Esophagus (tissue), 2 donors: ENCODE measurements around the gene TCEANC2. TPM values are rescaled to one million over a fixed set of nuclear protein-coding genes. Genes with fewer than 3 reads are reported as not detected.
"Not testable (repeated sequence)": the region's sequence is repeated elsewhere in the genome, so short reads cannot be mapped to it uniquely, and the experiment has no call there.

Experiments
- H3K27ac ChIP-seq, 2 donors: one replicate each; pipeline ENCODE4 v1.5.1; 2013; ENCODE audit warnings: low read depth in 2 of 2, mild to moderate bottlenecking in 2 of 2, inconsistent platforms in 1 of 2, low read length in 1 of 2, moderate library complexity in 1 of 2
- H3K27me3 ChIP-seq, 2 donors: one replicate each; pipeline ENCODE4 v1.6.1; 2013; ENCODE audit warnings: low read length in 2 of 2, control low read depth in 1 of 2, mild to moderate bottlenecking in 1 of 2; ENCODE audit not compliant: insufficient read depth in 2 of 2, control insufficient read depth in 1 of 2
- H3K36me3 ChIP-seq, 2 donors: one replicate each; pipeline ENCODE4 v1.6.1; 2013; ENCODE audit warnings: low read length in 1 of 2; ENCODE audit not compliant: control insufficient read depth in 2 of 2, insufficient read depth in 2 of 2
- H3K4me1 ChIP-seq, 2 donors: one replicate each; pipeline ENCODE4 v1.6.1; 2013; ENCODE audit warnings: low read length in 1 of 2; ENCODE audit not compliant: control insufficient read depth in 2 of 2, insufficient read depth in 2 of 2
- H3K4me3 ChIP-seq, 2 donors: one replicate each; pipeline ENCODE4 v1.5.1; 2013; ENCODE audit warnings: low read length in 2 of 2, mild to moderate bottlenecking in 2 of 2, low read depth in 1 of 2, moderate library complexity in 1 of 2
- H3K9me3 ChIP-seq, 2 donors: one replicate each; pipeline ENCODE4 v1.6.1; 2013; ENCODE audit warnings: mild to moderate bottlenecking in 2 of 2, low read depth in 1 of 2, low read length in 1 of 2, moderate library complexity in 1 of 2; ENCODE audit not compliant: control insufficient read depth in 2 of 2, insufficient read depth in 1 of 2
- WGBS, 2 donors: extraction: QIAGEN DNeasy Blood & Tissue Kit; methylation state at CpG; one replicate each; pipeline ENCODE4 v1.1.7; 2013; 5-methylcytosine and 5-hydroxymethylcytosine counted together
- polyA plus RNA-seq, 2 donors: library from polyadenylated mRNA; stranded (reverse); fragments of 200-250 nt; gene quantifications; one replicate each; pipeline ENCODE4 v1.2.3, GENCODE V29; 2013
- donor health status: healthy with polysubstance abuse.
- donor health status: Bipolar disorder and iron deficiency.

Gene TCEANC2
- 1 to 10 TPM; 1.4 to 1.7 TPM for polyA plus RNA-seq

DNA sequence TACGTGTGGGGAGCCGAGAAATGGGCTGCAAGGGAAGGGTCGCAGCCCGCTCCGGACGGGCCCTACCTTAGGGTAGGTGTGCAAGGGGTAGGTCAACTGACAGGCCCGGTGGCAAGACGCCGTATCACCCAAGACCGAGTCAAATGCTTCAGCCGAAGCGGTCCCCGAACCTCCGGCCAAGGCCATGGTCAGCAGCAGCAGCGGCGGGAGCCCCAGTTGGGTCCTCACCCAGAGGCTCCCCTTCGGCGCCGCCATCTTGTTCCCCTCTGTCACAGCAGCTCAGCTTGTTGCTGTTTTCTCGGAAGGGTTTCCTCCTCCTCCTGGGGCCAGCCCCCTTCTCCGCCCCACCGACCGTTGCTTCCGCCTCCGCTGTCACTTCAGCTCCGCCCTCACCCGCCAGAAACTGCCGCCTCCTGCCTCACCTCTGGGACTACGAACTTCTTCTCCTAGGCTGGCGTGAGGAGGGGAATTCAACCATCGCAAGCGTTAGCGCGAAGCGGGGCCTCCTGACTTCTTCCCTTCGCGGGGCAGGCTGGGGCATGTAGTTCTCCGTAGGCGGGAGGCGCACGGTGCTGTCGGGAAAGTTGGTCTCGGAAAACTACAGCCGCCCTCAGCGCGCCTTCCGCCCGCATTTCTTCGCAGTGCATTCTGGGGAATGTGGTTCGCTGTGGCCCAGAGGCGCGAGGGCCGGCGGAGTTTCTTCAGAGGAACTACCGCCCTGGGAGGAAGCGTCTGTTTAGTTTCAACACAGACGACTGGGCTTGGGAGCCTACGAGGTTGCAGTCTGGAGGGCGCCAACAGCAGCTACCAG, at the start of gene TCEANC2, which contains the start of gene TMEM59:
Gene TCEANC2 (plus strand): TSS at position 675 of the 811 bp plus-strand sequence. CDS start 815 bp downstream, outside the sequence.
Gene TMEM59 (minus strand): TSS at position 271 of the 811 bp plus-strand sequence. CDS start 16 bp downstream, at position 255.
- no peaks in the 10 kb centered on the region for H3K4me1 ChIP-seq
- no peaks in the 10 kb centered on the region for H3K27me3 ChIP-seq
- H3K36me3 ChIP-seq, result no peaks in the 10 kb centered on the region
- H3K4me3 ChIP-seq, result peak within 1 kb of the TSS; percentile 92 to 95
- WGBS, 2 donors, result 0 to 1% methylated on average over 59 of the region's 59 CpGs
- H3K9me3 ChIP-seq, result no peaks in the 10 kb centered on the region
- peak within 1 kb of the TSS; percentile 99 to 100 for H3K27ac ChIP-seq

DNA sequence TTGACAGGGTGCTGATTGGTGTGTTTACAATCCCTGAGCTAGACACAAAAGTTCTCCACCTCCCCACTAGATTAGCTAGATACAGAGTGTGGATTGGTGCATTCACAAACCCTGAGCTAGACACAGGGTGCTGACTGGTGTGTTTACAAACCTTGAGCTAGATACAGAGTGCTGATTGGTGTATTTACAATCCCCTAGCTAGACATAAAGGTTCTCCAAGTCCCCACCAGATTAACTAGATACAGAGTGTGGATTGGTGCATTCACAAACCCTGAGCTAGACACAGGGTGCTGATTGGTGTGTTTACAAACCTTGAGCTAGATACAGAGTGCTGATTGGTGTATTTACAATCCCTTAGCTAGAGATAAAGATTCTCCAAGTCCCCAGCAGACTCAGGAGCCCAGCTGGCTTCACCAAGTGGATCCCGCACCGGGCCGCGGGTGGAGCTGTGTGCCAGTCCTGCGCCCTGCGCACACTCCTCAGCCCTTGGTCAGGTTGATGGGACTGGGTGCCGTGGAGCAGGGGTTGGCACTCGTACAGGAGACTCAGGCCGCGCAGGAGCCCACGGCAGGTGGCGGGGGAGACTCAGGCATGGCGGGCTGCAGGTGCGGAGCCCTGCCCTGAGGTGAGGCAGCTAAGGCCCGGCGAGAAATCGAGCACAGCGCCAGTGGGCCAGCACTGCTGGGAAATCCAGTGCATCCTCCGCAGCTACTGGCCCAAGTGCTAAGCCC, 49.5 kb upstream of the TCEANC2 start:
- H3K27ac ChIP-seq, H3K9me3 ChIP-seq, H3K36me3 ChIP-seq, H3K4me1 ChIP-seq, H3K27me3 ChIP-seq, H3K4me3 ChIP-seq: not testable (repeated sequence)
- WGBS, 2 donors, result 94 to 96% methylated on average over 19 of the region's 19 CpGs

DNA sequence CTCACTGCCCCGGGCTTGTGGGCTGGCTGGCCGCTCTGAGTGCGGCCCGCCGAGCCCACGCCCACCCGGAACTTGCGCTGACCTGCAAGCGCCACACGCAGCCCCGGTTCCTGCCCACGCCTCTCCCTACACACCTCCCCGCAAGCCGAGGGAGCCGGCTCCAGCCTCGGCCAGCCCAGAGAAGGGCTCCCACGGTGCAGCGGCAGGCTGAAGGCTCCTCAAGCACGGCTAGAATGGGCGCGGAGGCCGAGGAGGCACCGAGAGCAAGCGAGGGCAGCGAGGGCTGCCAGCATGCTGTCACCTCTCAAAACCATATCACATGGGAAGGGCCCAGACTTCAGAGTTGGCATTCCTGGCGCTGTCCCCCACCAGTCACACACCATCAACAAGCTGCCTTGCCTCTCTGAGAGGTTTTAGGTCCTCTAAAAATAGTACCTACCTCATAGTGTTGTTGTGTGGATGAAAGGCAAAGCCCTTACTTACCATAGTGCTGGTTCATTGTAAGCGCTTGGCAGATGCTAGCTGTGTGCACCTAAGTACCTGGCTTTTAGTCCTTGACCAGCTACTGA, 48.8 kb upstream of the TCEANC2 start:
- H3K4me3 ChIP-seq, result no peak overlapping the region
- H3K27ac ChIP-seq, result no peak overlapping the region
- H3K36me3 ChIP-seq, result no peaks in the 10 kb centered on the region
- 93 to 96% methylated on average over 25 to 27 of the region's 27 CpGs for WGBS, 2 donors
- H3K9me3 ChIP-seq, result no peaks in the 10 kb centered on the region
- no peaks in the 10 kb centered on the region for H3K27me3 ChIP-seq
- H3K4me1 ChIP-seq, result no peaks in the 10 kb centered on the region

DNA sequence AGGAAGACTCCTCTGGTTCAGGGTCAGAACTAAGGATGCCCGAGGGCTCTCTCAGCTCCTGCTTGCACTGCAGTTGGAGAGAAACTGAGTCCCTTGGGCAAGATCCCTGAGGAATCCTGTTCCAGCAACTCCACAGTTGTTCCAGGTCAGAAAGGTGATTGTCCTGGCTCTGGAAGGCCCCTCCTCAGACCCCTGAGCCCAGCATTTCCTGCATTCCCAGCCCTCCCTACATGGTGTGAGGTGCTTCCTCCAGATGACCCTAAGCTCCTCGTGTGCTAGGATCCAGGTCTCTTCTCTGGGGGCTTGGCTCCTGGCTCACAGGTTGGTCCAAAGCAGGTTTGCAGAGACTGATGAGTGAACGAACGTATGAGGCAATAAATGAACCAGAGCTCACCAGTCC, 46.9 kb upstream of the TCEANC2 start:
- Histone ChIP-seq H3K4me3 (no peak overlapping the region), H3K36me3 (no peaks in the 10 kb centered on the region), H3K27ac (no peak overlapping the region), H3K4me1 (no peaks in the 10 kb centered on the region), H3K9me3 (peaks cover 0 to 1% of the 10 kb centered on the region in 2 donors), H3K27me3 (no peaks in the 10 kb centered on the region)
- WGBS, 2 donors, result 72 to 75% methylated on average over 4 of the region's 4 CpGs

DNA sequence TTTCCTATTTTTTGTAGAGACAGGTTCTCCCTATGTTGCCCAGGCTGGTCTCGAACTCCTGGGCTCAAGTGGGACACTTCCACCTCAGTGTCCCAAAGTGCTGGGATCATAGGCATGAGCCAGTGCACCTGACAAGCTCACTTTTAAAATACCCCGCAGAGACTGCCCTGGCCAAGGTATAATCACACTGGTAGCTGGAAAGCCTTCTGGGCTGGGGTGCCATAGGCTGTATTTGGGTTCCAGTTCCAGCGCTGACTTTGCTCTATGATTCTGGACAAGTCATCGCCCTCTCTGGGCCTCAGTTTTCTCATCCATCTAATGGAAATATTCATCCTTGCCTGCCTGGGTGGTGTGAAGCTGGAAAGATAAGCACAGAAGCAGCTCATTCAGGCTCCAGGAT, 45.8 kb upstream of the TCEANC2 start:
- Histone ChIP-seq H3K4me1 (no peaks in the 10 kb centered on the region), H3K4me3 (no peak overlapping the region), H3K36me3 (no peaks in the 10 kb centered on the region), H3K27me3 (no peaks in the 10 kb centered on the region), H3K9me3 (peaks cover 0 to 1% of the 10 kb centered on the region in 2 donors), H3K27ac (no peak overlapping the region)
- WGBS, 2 donors, result 87 to 93% methylated on average over 4 of the region's 4 CpGs

DNA sequence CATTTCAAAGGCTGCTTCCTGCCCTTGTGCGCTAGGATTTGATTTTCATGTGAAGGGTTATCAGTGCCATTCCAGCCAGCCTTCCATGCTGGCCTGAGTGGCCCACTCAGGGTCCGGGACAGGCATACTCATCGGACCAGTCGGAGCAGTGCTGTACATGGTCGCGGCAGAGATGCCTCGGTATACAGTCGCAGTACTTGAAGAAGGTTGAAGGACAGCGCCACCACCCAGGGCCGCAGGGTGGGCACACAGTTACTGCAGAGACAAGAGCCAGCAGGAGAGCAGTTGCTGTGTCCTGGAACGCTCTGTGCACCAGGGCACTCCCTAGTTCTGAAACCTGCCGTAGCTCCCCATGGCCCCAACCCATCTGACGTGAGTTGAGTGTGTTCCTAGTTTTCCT, 44.5 kb upstream of the TCEANC2 start:
- 83 to 84% methylated on average over 13 of the region's 13 CpGs for WGBS, 2 donors
- no peak overlapping the region for H3K27ac ChIP-seq
- no peaks in the 10 kb centered on the region for H3K4me1 ChIP-seq
- H3K27me3 ChIP-seq, result no peaks in the 10 kb centered on the region
- peaks cover 0 to 1% of the 10 kb centered on the region in 2 donors for H3K9me3 ChIP-seq
- no peaks in the 10 kb centered on the region for H3K36me3 ChIP-seq
- H3K4me3 ChIP-seq, result no peak overlapping the region

DNA sequence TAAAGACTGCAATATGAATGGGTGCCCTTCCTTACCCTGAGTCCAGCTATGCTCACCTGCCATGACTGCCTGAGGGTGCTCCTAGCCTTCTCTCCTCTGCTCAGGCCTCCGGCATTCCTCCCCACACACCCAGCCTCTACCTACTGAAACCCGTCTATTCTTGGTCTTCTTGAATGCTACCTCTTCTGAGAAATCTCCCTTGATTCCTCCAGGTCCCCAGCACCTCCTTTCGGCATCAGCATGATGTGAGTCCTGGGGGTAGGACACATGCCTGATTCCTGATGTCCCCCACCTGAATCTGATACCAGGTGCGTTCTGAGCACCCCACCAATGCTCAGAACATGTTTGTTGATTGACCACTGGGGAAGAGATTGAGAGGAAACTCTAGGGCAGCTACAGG, 44.0 kb upstream of the TCEANC2 start:
- H3K4me3 ChIP-seq, result no peak overlapping the region
- no peaks in the 10 kb centered on the region for H3K36me3 ChIP-seq
- no peaks in the 10 kb centered on the region for H3K27me3 ChIP-seq
- H3K27ac ChIP-seq, result no peak overlapping the region
- 84 to 87% methylated on average over 4 of the region's 4 CpGs for WGBS, 2 donors
- peaks cover 0 to 1% of the 10 kb centered on the region in 2 donors for H3K9me3 ChIP-seq
- H3K4me1 ChIP-seq, result peaks cover 0 to 4% of the 10 kb centered on the region in 2 donors

DNA sequence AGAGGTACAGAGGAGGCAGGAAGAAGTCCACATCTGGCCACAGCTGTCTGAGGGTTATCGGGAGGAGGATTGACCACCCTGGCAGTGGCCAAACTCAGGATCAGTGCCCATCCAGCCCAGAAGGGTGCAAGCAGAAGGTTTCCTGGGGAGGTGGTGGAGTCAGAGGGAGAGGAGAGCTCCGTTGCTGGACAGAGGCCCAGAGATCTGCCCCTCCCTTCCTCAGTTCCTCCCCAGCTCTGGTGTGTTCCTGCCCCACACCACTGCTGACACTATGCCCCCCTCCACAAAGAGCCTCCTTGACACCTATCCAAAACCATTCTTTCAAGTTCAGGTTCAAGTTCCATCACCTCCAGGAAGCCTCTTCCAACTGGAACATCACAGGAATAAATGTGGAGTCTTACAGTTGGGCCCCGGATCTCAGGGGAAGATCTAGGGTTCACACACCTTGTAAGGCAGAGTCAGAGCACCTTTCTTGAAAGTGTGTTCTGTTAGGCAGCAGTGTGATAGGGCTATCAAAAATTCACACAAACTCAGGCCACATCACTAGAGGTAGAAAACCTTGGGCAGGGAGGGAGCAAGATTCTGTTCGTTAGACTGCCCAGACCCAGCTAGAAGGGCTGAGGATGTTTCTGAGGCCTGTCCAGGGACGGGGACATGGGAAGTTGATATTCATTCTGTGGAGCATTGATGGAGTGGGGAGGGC, 42.8 kb upstream of the TCEANC2 start:
- H3K4me3 ChIP-seq, result no peak overlapping the region
- WGBS, 2 donors, result 69 to 70% methylated on average over 5 of the region's 5 CpGs
- H3K4me1 ChIP-seq, result peaks cover 2 to 7% of the 10 kb centered on the region in 2 donors
- H3K27me3 ChIP-seq, result no peaks in the 10 kb centered on the region
- H3K27ac ChIP-seq, result no peak overlapping the region
- H3K36me3 ChIP-seq, result no peaks in the 10 kb centered on the region
- peaks cover 0 to 1% of the 10 kb centered on the region in 2 donors for H3K9me3 ChIP-seq

DNA sequence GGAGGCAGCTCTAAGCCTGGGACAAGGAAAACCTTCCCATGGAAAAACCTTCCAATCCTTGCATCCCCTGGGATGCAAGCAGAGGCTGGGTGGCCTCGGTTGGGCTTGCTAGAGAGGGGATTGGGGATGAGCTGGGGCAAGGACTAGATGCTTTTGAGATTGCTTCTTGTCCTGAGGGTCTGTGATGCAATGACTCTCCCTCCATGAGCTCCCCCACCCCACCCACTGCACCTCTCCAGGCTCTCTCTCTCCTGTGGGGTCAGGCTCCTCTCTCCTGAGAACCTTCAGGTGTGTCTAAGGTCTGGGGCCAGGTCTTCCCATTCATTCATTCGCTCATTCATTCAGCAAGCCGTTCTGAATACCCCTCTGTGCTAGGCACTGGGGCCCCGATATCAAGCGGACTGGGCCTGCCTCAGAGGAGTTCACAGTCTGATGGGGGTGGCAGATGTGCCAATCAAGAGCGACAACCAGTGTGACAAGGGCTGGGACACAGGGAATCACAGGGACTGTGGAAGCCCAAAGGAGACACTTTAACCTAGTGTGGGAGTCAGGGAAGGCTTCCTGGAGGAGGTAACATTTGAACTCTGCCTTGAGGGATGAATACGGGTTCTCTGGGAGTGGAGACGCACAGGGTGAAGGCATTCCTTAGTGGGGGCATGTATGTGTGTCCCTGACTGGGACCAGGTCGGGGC, 41.9 kb upstream of the TCEANC2 start:
- Histone ChIP-seq H3K27ac (no peak overlapping the region), H3K4me1 (peaks cover 2 to 7% of the 10 kb centered on the region in 2 donors), H3K36me3 (no peaks in the 10 kb centered on the region), H3K27me3 (no peaks in the 10 kb centered on the region), H3K4me3 (no peak overlapping the region), H3K9me3 (peaks cover 0 to 1% of the 10 kb centered on the region in 2 donors)
- 84 to 85% methylated on average over 9 of the region's 9 CpGs for WGBS, 2 donors
